Measurements from ENCODE around the gene KDM5A.

Gene KDM5A

GRCh38 chr12:234891-235415, 154.2 kb downstream of the KDM5A start:
- H3K27me3 Mint-ChIP-seq, result peaks cover 10% of the 10 kb centered on the region

GRCh38 chr12:234019-234418, 155.1 kb downstream of the KDM5A start:
- no peaks in the 10 kb centered on the region for H3K4me1 Mint-ChIP-seq
- peaks cover 9% of the 10 kb centered on the region for H3K9me3 Mint-ChIP-seq
- H3K27me3 Mint-ChIP-seq, result peaks cover 8% of the 10 kb centered on the region
- no peaks in the 10 kb centered on the region for H3K36me3 Mint-ChIP-seq
- ATAC-seq (ENCODE audit: low read depth) (no peak), DNase-seq (ENCODE audit: low spot score in 2 of 2) (no peak)
- H3K27ac Mint-ChIP-seq, result no peak overlapping the region
- no peak overlapping the region for H3K4me3 Mint-ChIP-seq

More at GRCh38 chr12:234891-235415, 154.2 kb downstream of the KDM5A start:
- no peak overlapping the region for H3K27ac Mint-ChIP-seq
- no peak for ATAC-seq (ENCODE audit: low read depth)
- peaks cover 2% of the 10 kb centered on the region for H3K4me1 Mint-ChIP-seq
- peaks cover 3% of the 10 kb centered on the region for H3K36me3 Mint-ChIP-seq
- peaks cover 9% of the 10 kb centered on the region for H3K9me3 Mint-ChIP-seq
- DNase-seq (ENCODE audit: low spot score in 2 of 2), result no peak
- H3K4me3 Mint-ChIP-seq, result no peak overlapping the region

GRCh38 chr12:233615-233968, 155.5 kb downstream of the KDM5A start:
- DNase-seq (ENCODE audit: low spot score in 2 of 2) (no peak), ATAC-seq (ENCODE audit: low read depth) (no peak)
- Mint-ChIP-seq H3K4me3 (no peak overlapping the region), H3K4me1 (no peaks in the 10 kb centered on the region), H3K36me3 (no peaks in the 10 kb centered on the region), H3K27me3 (peaks cover 10% of the 10 kb centered on the region), H3K9me3 (peaks cover 9% of the 10 kb centered on the region), H3K27ac (no peak overlapping the region)

- DNase-seq (ENCODE audit: low spot score in 2 of 2) (no peak), ATAC-seq (ENCODE audit: low read depth) (no peak)
- no peaks in the 10 kb centered on the region for H3K4me1 Mint-ChIP-seq
- H3K27me3 Mint-ChIP-seq, result peaks cover 12% of the 10 kb centered on the region
- H3K36me3 Mint-ChIP-seq, result no peaks in the 10 kb centered on the region
- peaks cover 9% of the 10 kb centered on the region for H3K9me3 Mint-ChIP-seq
- H3K27ac Mint-ChIP-seq, result no peak overlapping the region
- no peak overlapping the region for H3K4me3 Mint-ChIP-seq
Observed at GRCh38 chr12:232731-233614, 156.1 kb downstream of the KDM5A start.

GRCh38 chr12:230925-231671, 158.0 kb downstream of the KDM5A start:
- Mint-ChIP-seq H3K4me3 (no peak overlapping the region), H3K27me3 (peaks cover 17% of the 10 kb centered on the region), H3K9me3 (peaks cover 5% of the 10 kb centered on the region), H3K36me3 (no peaks in the 10 kb centered on the region), H3K4me1 (no peaks in the 10 kb centered on the region), H3K27ac (no peak overlapping the region)
- DNase-seq (ENCODE audit: low spot score in 2 of 2), result no peak
- no peak for ATAC-seq (ENCODE audit: low read depth)
